HepG2 (cell line): ENCODE measurements around the gene ZNF84. TPM values are rescaled to one million over a fixed set of nuclear protein-coding genes. Genes with fewer than 3 reads are reported as not detected.
A peak's percentile ranks its signal among the peaks of the same experiment; 100 is the strongest.

Source experiments
- ATAC-seq: fragments of 200-7000 bp; cut with Tn5 transposase; 3 replicates; pipeline ENCODE4 v1.9.1; 2020; ENCODE audit warnings: mild to moderate bottlenecking, moderate library complexity
- BruUV-seq: library from RNA; stranded (reverse); fragments of 400-500 nt; replicated peaks from 2 replicates; lab custom pipeline; 2021; lab: Mats Ljungman, UMichigan
- CTCF ChIA-PET: fragments of 300-600 bp; formaldehyde crosslinking; extraction: SDS; loops from one replicate; lab custom pipeline; 2021; ENCODE audit warnings: low total read pairs, inconsistent platforms, low intra/inter-chr PET ratio; lab: Yijun Ruan, JAX
- POLR2A ChIA-PET: fragments of 350-600 bp; sonication (Branson Sonifier 250); formaldehyde crosslinking; loops from one replicate; lab custom pipeline; 2020; ENCODE audit warnings: antibody characterized with exemption, inconsistent platforms; lab: Yijun Ruan, JAX
- DNase-seq: peaks from one replicate; pipeline ENCODE4 v3.0.0-alpha.2; 2015; ENCODE audit warnings: low spot score
- FAIRE-seq: peaks from 3 replicates; lab custom pipeline; 2011; peaks lifted over from hg19 to GRCh38; lab: Jason Lieb, UNC
- H2AFZ ChIP-seq: one replicate; pipeline ENCODE4 v1.6.1; 2011; ENCODE audit warnings: low read length, inconsistent platforms
- H3K27ac ChIP-seq: fragments of 300-600 bp; 3 replicates; pipeline ENCODE4 v1.8.0; 2011; ENCODE audit warnings: mixed run types, mild to moderate bottlenecking, mixed read lengths, low read length, inconsistent platforms; ENCODE audit not compliant: insufficient read depth; ENCODE audit errors: extremely low read length
- H3K27me3 ChIP-seq, 2 experiments: fragments of 200-600 bp in 1 of 2; 2 replicates in 1 of 2; 3 replicates in 1 of 2; pipeline versions ENCODE4 v1.6.0 to v1.8.0; 2011; ENCODE audit warnings: low read length in 2 of 2, mild to moderate bottlenecking in 2 of 2, moderate library complexity in 2 of 2, inconsistent platforms in 1 of 2; ENCODE audit not compliant: insufficient read depth in 2 of 2, control insufficient read depth in 1 of 2
- H3K36me3 ChIP-seq, 2 experiments: fragments of 200-600 bp in 1 of 2; replicated peaks in 1 of 2; 2 replicates in 1 of 2; 3 replicates in 1 of 2; pipeline versions ENCODE4 v1.5.1 to v1.8.0; 2011; ENCODE audit warnings: low read length in 2 of 2, inconsistent platforms in 1 of 2; ENCODE audit not compliant: insufficient read depth in 2 of 2, control insufficient read depth in 1 of 2
- H3K4me1 ChIP-seq: 2 replicates; pipeline ENCODE4 v1.5.1; 2012; ENCODE audit warnings: low read length, inconsistent platforms; ENCODE audit not compliant: insufficient read depth
- H3K4me2 ChIP-seq: 2 replicates; pipeline ENCODE4 v1.6.0; 2011; ENCODE audit warnings: low read depth, low read length, inconsistent platforms
- H3K4me3 ChIP-seq, 3 experiments: fragments of 200-600 bp in 1 of 3; sonication (generic), shearing (Covaris generic) in 1 of 3; replicated peaks in 1 of 3; 2 replicates each; pipeline ENCODE4 v1.5.1; 2011 to 2016; ENCODE audit warnings: low read length in 3 of 3, inconsistent platforms in 2 of 3, low read depth in 2 of 3, mild to moderate bottlenecking in 2 of 3, control low read depth in 1 of 3, mixed read lengths in 1 of 3; ENCODE audit not compliant: insufficient read depth in 1 of 3
- H3K79me2 ChIP-seq: one replicate; pipeline ENCODE4 v1.6.1; 2011; ENCODE audit warnings: low read length, inconsistent platforms; ENCODE audit not compliant: insufficient read depth
- H3K9ac ChIP-seq: 2 replicates; pipeline ENCODE4 v1.6.0; 2011; ENCODE audit warnings: mild to moderate bottlenecking, low read depth, low read length, inconsistent platforms; ENCODE audit not compliant: insufficient read depth
- H3K9me3 ChIP-seq: 2 replicates; pipeline ENCODE4 v1.5.1; 2012; ENCODE audit warnings: mild to moderate bottlenecking, low read length
- H4K20me1 ChIP-seq: 2 replicates; pipeline ENCODE4 v1.6.0; 2011; ENCODE audit warnings: inconsistent platforms, mild to moderate bottlenecking, low read length, moderate library complexity; ENCODE audit not compliant: insufficient read depth
- AGO2 ChIP-seq: fragments of 200-400 bp; formaldehyde crosslinking; optimal IDR thresholded peaks from 2 replicates; pipeline ENCODE3; 2017; ENCODE audit warnings: mild to moderate bottlenecking, low read depth, low read length, moderate library complexity
- CBX5 ChIP-seq: sonication (generic); formaldehyde crosslinking; IDR thresholded peaks from 2 replicates; pipeline ENCODE4 v1.4.0; 2020; ENCODE audit warnings: missing genetic modification reagents, borderline replicate concordance
- FOXA1 ChIP-seq, 2 experiments: fragments of 450-650 bp in 1 of 2; sonication (generic) in 1 of 2; formaldehyde crosslinking in 1 of 2; IDR thresholded peaks; 2 replicates each; pipeline versions ENCODE4 v1.4.0 to v1.6.1; 2016 to 2020; ENCODE audit warnings: missing genetic modification reagents in 1 of 2
- GATAD2A ChIP-seq: IDR thresholded peaks from 2 replicates; pipeline ENCODE4 v1.6.1; 2016
- SETDB1 ChIP-seq: sonication (generic); formaldehyde crosslinking; IDR thresholded peaks from 2 replicates; pipeline ENCODE4 v1.5.1; 2020; ENCODE audit warnings: missing genetic modification reagents, mild to moderate bottlenecking, borderline replicate concordance
- ZNF274 ChIP-seq: sonication (generic); formaldehyde crosslinking; IDR thresholded peaks from 2 replicates; pipeline ENCODE4 v1.5.1; 2020; ENCODE audit warnings: mild to moderate bottlenecking, missing genetic modification reagents
- ZNF280D ChIP-seq: sonication (generic); formaldehyde crosslinking; IDR thresholded peaks from 2 replicates; pipeline ENCODE4 v1.5.1; 2020; ENCODE audit warnings: mild to moderate bottlenecking, missing genetic modification reagents
- WGBS: methylation state at CpG from one replicate; pipeline ENCODE4 v1.1.6; 2017; ENCODE audit warnings: low lambda C conversion rate; 5-methylcytosine and 5-hydroxymethylcytosine counted together
- in situ Hi-C: cut with HindIII; loops from 2 replicates; pipeline ENCODE4 v1.10.0; 2017; ENCODE audit warnings: low pct_unique_long_range_greater_than_20kb; ENCODE audit not compliant: extremely low pct_ligation_motif_present
- intact Hi-C: fragments of 100-400 bp; cut with micrococcal nuclease; formaldehyde crosslinking; loops from one replicate; pipeline ENCODE4 v1.10.0; 2022; ENCODE audit not compliant: unreplicated experiment
- polyA plus RNA-seq, 8 experiments: library from polyadenylated mRNA; depleted of rRNA in 3 of 8; stranded (reverse) in 7 of 8; unstranded in 1 of 8; fragments of >200 nt; fragmentation: Illumina TruSeq in 4 of 8; extraction: Trizol in 4 of 8; gene quantifications; 2 replicates each; pipeline versions ENCODE4 v1.2.1 to v1.2.3, GENCODE V29; 2011 to 2016; ENCODE audit warnings: low read depth in 4 of 8, missing spikeins in 1 of 8, mixed read lengths in 1 of 8; ENCODE audit not compliant: insufficient read depth in 1 of 8
- total RNA-seq, 5 experiments: library from RNA; depleted of rRNA; stranded (reverse); fragments of >200 nt; fragmentation: Illumina TruSeq; extraction: Trizol; gene quantifications; 2 replicates each; pipeline ENCODE4 v1.2.3, GENCODE V29; 2016; ENCODE audit warnings: low read depth in 1 of 5

The ZNF84 gene
- total and polyA plus RNA-seq, 2 of the 13 experiments (the other 11 are each of a cell fraction or from before 2014, with no cell fraction given) = 15.5 to 21.8 TPM

- Histone ChIP-seq H2AFZ (no peak overlapping the region), H3K27me3 (no peaks in the 10 kb centered on the region), H3K9me3 (peaks cover 86% of the 10 kb centered on the region), H3K36me3 (peaks cover 4 to 8% of the 10 kb centered on the region in 2 experiments; a peak in 4 of 5 replicates), H3K9ac (no peak overlapping the region), H3K4me3 (no peak overlapping the region), H3K4me2 (no peak overlapping the region), H3K4me1 (no peaks in the 10 kb centered on the region), H3K79me2 (no peaks in the 10 kb centered on the region), H3K27ac (no peak overlapping the region), H4K20me1 (no peaks in the 10 kb centered on the region)
- in situ Hi-C loops = no loop called here
- ChIA-PET POLR2A (no interaction called here), CTCF (no interaction called here)
- peak; percentile 100 for TF ChIP-seq ZNF274 (CRISPR knock-in tag)
- TF ChIP-seq AGO2 = peak; percentile 14
- TF ChIP-seq GATAD2A = no peak
- TF ChIP-seq FOXA1 (IDR thresholded peaks at IDR 0.05) = no peak
- TF ChIP-seq FOXA1 (CRISPR knock-in tag; IDR thresholded peaks at IDR 0.05) = no peak
- peak; percentile 18; the same call in 1 of the 2 replicates for TF ChIP-seq CBX5
- TF ChIP-seq ZNF280D (CRISPR knock-in tag) = peak; percentile 55; the same call in 1 of the 2 replicates
- TF ChIP-seq SETDB1 = peak; percentile 87; the same call in 1 of the 2 replicates
- intact Hi-C loops = no loop called here
- no peak for DNase-seq
- FAIRE-seq = no peak
- no peak for ATAC-seq
- WGBS = 89% methylated on average over 7 of the region's 8 CpGs
- no TSS peak for BruUV-seq
These were observed 21.1 kb downstream of the ZNF84 start for GRCh38 chr12:133058203-133059113.
